Pancreas (tissue), 10 donors: ENCODE data around the gene GRK5. TPM values are rescaled to one million over a fixed set of nuclear protein-coding genes. Genes with fewer than 3 reads are reported as not detected.
"Not testable (repeated sequence)": the region's sequence is repeated elsewhere in the genome, so short reads cannot be mapped to it uniquely, and the experiment has no call there.

ENCODE experiments used
- ATAC-seq, 4 donors: fragments of 200-7000 bp; cut with Tn5 transposase; one replicate each; pipeline versions ENCODE4 v1.8.0 to v1.9.1; 2020; ENCODE audit warnings: mild to moderate bottlenecking in 4 of 4, moderate library complexity in 4 of 4
- DNase-seq, 6 donors: peaks; one replicate each; pipeline ENCODE4 v3.0.0-alpha.2; 2020
- FAIRE-seq: peaks from 2 replicates; lab custom pipeline; 2012; peaks lifted over from hg19 to GRCh38; lab: Jason Lieb, UNC
- H3K27ac ChIP-seq, 4 donors: fragments of 200-600 bp; sonication (generic); 1 replicate in 3 of 4; 2 replicates in 1 of 4; pipeline versions ENCODE4 v1.5.0 to v1.8.0; 2020
- H3K27me3 ChIP-seq, 4 donors: fragments of 200-600 bp; one replicate each; pipeline ENCODE4 v1.8.0; 2021
- H3K36me3 ChIP-seq, 3 donors: fragments of 200-600 bp; sonication (generic) in 1 of 3; one replicate each; pipeline versions ENCODE4 v1.5.0 to v1.8.0; 2020 to 2021
- H3K4me1 ChIP-seq, 3 donors: fragments of 200-600 bp; one replicate each; pipeline ENCODE4 v1.8.0; 2021
- H3K4me3 ChIP-seq, 4 donors: fragments of 200-600 bp; sonication (generic) in 2 of 4; one replicate each; pipeline versions ENCODE4 v1.5.0 to v1.8.0; 2020 to 2021
- H3K9me3 ChIP-seq, 4 donors: fragments of 200-600 bp; one replicate each; pipeline ENCODE4 v1.8.0; 2021
- CTCF ChIP-seq, 4 donors: fragments of 200-600 bp; sonication (generic) in 3 of 4; IDR thresholded peaks; one replicate each; pipeline versions ENCODE4 v1.5.0 to v1.8.0; 2021; ENCODE audit warnings: antibody characterized with exemption in 4 of 4
- WGBS, 2 donors: extraction: QIAGEN DNeasy Blood & Tissue Kit; methylation state at CpG; one replicate each; pipeline ENCODE4 v1.1.7; 2013; 5-methylcytosine and 5-hydroxymethylcytosine counted together
- intact Hi-C, 3 donors: fragments of 100-400 bp; cut with DNase I; formaldehyde crosslinking; loops; one replicate each; pipeline versions ENCODE4 v1.11.1 to v1.14.2; 2022
- polyA plus RNA-seq, 2 donors: library from polyadenylated mRNA; stranded (reverse); fragments of 200-250 nt; gene quantifications; one replicate each; pipeline ENCODE4 v1.2.3, GENCODE V29; 2013
- total RNA-seq, 6 donors: library from RNA; stranded (reverse); fragmentation: NEBNext Ultra II Directional in 4 of 6; extraction: Animal tissue kit (Norgen Biotek cat#: 25700) in 4 of 6; gene quantifications; one replicate each; pipeline versions ENCODE4 v1.2.1 to v1.2.4, GENCODE V29; 2021 to 2023
- donor health status: healthy with polysubstance abuse.
- donor health status: DM: no; HTN: no; CAD: no; lungs with moderate emphysema.
- donor health status: DM: no; HTN: no; CAD: no.
- donor health status: control.
- donor health status: control.
- donor health status: Bipolar disorder and iron deficiency.
- donor health status: DM: yes; HTN: yes; CAD: no.
- donor health status: DM: no; HTN: no; CAD: no.
- donor health status: DM: no; HTN: no; CAD: no.
- donor health status: DM: yes; HTN: yes; CAD: no.

GRK5 gene
- total and polyA plus RNA-seq, 8 donors: 1.4 to 6.0 (median 2.5) TPM

GRCh38 chr10:119233123-119233820 lies 25.9 kb downstream of the GRK5 start:
- Histone ChIP-seq H3K27me3 (no peaks in the 10 kb centered on the region), H3K9me3 (no peaks in the 10 kb centered on the region), H3K4me3 (no peak overlapping the region), H3K27ac (no peak overlapping the region), H3K4me1 (no peaks in the 10 kb centered on the region), H3K36me3 (no peaks in the 10 kb centered on the region)
- DNase-seq (no peak), ATAC-seq (no peak), FAIRE-seq (no peak)
- no peak for TF ChIP-seq CTCF (IDR thresholded peaks at IDR 0.05)
- WGBS, 2 donors: 77 to 81% methylated on average over 5 of the region's 5 CpGs
- intact Hi-C loops: no loop called here

DNA sequence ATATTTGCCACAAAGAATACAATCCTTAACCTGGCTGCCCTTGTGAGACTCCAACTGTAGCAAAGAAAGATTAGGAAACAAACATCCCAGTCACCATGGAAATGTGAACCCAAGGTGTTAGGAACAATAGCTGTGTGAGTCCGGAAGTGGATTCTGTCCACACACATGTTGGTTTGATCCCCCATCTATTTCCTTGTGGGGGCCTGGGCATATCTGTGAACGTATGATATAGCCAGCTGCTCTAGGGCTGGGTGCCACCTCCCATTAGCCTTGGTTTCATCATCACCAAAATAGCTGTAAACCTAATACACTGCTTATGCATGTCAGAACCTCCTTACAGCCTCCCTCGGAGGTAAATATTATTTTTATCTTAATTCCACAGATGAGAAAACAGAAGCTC lies 26.4 kb downstream of the GRK5 start:
- intact Hi-C loops: no loop called here
- no peaks in the 10 kb centered on the region for H3K4me1 ChIP-seq
- no peaks in the 10 kb centered on the region for H3K9me3 ChIP-seq
- no peaks in the 10 kb centered on the region for H3K27me3 ChIP-seq
- DNase-seq (no peak), ATAC-seq (peak in 2 of 4 donors; percentile 46 to 63), FAIRE-seq (no peak)
- no peak for TF ChIP-seq CTCF (IDR thresholded peaks at IDR 0.05)
- H3K27ac ChIP-seq: no peak overlapping the region
- H3K36me3 ChIP-seq: no peaks in the 10 kb centered on the region
- no peak overlapping the region for H3K4me3 ChIP-seq
- 33 to 34% methylated on average over 3 of the region's 3 CpGs for WGBS, 2 donors

DNA sequence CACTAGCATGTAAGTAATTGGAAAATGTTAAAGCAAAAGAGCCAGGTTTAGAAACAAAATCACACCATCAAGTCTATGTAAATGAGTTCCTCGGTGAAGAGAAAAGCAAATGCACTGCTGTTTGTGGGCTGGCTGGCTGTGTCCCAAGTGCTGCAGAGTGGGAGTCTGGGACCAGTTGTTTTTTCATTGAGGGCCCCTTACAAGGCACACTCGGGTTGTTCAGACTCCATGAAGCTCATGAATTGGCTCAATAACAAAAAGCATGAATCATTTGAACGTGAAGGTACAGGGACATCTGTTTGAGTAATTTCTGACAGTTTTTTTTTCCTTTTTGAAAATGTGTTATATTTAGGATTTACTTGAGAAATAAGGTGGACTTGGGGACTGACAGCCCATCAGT lies 28.0 kb downstream of the GRK5 start:
- Histone ChIP-seq H3K27ac (no peak overlapping the region), H3K4me3 (no peak overlapping the region), H3K9me3 (no peaks in the 10 kb centered on the region), H3K4me1 (no peaks in the 10 kb centered on the region), H3K36me3 (no peaks in the 10 kb centered on the region), H3K27me3 (no peaks in the 10 kb centered on the region)
- WGBS, 2 donors: 56 to 63% methylated on average over 3 of the region's 3 CpGs
- ATAC-seq: no peak
- intact Hi-C loops: no loop called here
- no peak for FAIRE-seq
- DNase-seq: no peak
- no peak for TF ChIP-seq CTCF (IDR thresholded peaks at IDR 0.05)

- 84 to 90% methylated on average over 8 of the region's 8 CpGs for WGBS, 2 donors
- Histone ChIP-seq H3K27me3 (no peaks in the 10 kb centered on the region), H3K36me3 (no peaks in the 10 kb centered on the region), H3K27ac (no peak overlapping the region), H3K9me3 (no peaks in the 10 kb centered on the region), H3K4me3 (no peak overlapping the region), H3K4me1 (no peaks in the 10 kb centered on the region)
- no peak for FAIRE-seq
- intact Hi-C loops: no loop called here
- no peak for ATAC-seq
- no peak for TF ChIP-seq CTCF (IDR thresholded peaks at IDR 0.05)
- DNase-seq: no peak
Observed at GRCh38 chr10:119237722-119238436, 30.5 kb downstream of the GRK5 start.

GRCh38 chr10:119238577-119238976 lies 31.2 kb downstream of the GRK5 start:
- DNase-seq (no peak), FAIRE-seq (no peak), ATAC-seq (no peak)
- intact Hi-C loops: no loop called here
- no peaks in the 10 kb centered on the region for H3K9me3 ChIP-seq
- no peaks in the 10 kb centered on the region for H3K36me3 ChIP-seq
- no peaks in the 10 kb centered on the region for H3K27me3 ChIP-seq
- TF ChIP-seq CTCF (IDR thresholded peaks at IDR 0.05): no peak
- H3K27ac ChIP-seq: no peak overlapping the region
- H3K4me1 ChIP-seq: no peaks in the 10 kb centered on the region
- H3K4me3 ChIP-seq: no peak overlapping the region
- WGBS, 2 donors: 84 to 92% methylated on average over 8 of the region's 8 CpGs

GRCh38 chr10:119239015-119239414 lies 31.6 kb downstream of the GRK5 start:
- WGBS, 2 donors: 93% methylated on average over 6 of the region's 6 CpGs
- DNase-seq, FAIRE-seq, H3K27ac ChIP-seq, H3K9me3 ChIP-seq, intact Hi-C loops, ATAC-seq, H3K36me3 ChIP-seq, H3K4me1 ChIP-seq, H3K4me3 ChIP-seq, H3K27me3 ChIP-seq: not testable (repeated sequence)

DNA sequence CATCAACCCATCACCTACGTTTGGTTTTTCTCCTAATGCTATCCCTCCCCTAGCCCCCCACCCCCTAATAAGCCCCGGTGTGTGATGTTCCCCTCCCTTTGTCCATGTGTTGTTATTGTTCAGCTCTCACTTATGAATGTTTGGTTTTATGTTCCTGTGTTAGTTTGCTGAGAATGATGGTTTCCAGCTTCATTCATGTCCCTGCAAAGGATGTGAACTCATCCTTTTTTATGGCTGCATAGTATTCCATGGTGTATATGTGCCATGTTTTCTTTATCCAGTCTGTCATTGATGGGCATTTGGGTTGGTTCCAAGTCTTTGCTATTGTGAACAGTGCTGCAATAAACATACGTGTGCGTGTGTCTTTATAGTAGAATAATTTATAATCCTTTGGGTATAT lies 32.3 kb downstream of the GRK5 start:
- H3K27ac ChIP-seq, DNase-seq, H3K27me3 ChIP-seq, ATAC-seq, FAIRE-seq, H3K9me3 ChIP-seq, H3K4me1 ChIP-seq, H3K36me3 ChIP-seq, H3K4me3 ChIP-seq, intact Hi-C loops: not testable (repeated sequence)
- 82 to 88% methylated on average over 4 of the region's 4 CpGs for WGBS, 2 donors
